ENCODE measurements around the gene ATP2C1. TPM values are rescaled to one million over a fixed set of nuclear protein-coding genes. Genes with fewer than 3 reads are reported as not detected.

Gene ATP2C1
- total and polyA plus RNA-seq, 9 of the 15 experiments (the other 6 are each of a cell fraction or from before 2014, with no cell fraction given) = 10.0 to 53.5 (median 27.9) TPM

GRCh38 chr3:130850044-130850797 lies 43.7 kb upstream of the ATP2C1 start (continued):
- no peak for TF ChIP-seq SRSF1 (IDR thresholded peaks at IDR 0.05; ENCODE audit: low read depth, low read length)
- TF ChIP-seq, protein P1, sequence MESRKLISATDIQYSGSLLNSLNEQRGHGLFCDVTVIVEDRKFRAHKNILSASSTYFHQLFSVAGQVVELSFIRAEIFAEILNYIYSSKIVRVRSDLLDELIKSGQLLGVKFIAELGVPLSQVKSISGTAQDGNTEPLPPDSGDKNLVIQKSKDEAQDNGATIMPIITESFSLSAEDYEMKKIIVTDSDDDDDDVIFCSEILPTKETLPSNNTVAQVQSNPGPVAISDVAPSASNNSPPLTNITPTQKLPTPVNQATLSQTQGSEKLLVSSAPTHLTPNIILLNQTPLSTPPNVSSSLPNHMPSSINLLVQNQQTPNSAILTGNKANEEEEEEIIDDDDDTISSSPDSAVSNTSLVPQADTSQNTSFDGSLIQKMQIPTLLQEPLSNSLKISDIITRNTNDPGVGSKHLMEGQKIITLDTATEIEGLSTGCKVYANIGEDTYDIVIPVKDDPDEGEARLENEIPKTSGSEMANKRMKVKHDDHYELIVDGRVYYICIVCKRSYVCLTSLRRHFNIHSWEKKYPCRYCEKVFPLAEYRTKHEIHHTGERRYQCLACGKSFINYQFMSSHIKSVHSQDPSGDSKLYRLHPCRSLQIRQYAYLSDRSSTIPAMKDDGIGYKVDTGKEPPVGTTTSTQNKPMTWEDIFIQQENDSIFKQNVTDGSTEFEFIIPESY (CRISPR knock-in tag; IDR thresholded peaks at IDR 0.05) = no peak
- TF ChIP-seq ZNF134 (CRISPR knock-in tag; conservative IDR thresholded peaks at IDR 0.05) = no peak
- no peak for TF ChIP-seq DDX20 (tag; IDR thresholded peaks at IDR 0.05; ENCODE audit: low read depth)
- TF ChIP-seq FOXA3 (CRISPR knock-in tag; conservative IDR thresholded peaks at IDR 0.05 in 1 of 2, IDR thresholded peaks at IDR 0.05 in 1 of 2) = peak in 1 of 2 experiments; percentile 25; a peak in 1 of 4 replicates
- TF ChIP-seq MECOM (CRISPR knock-in tag; IDR thresholded peaks at IDR 0.05) = no peak
- no peak for TF ChIP-seq PHB2 (IDR thresholded peaks at IDR 0.05; ENCODE audit: low read depth)
- no peak for TF ChIP-seq ADNP (tag; IDR thresholded peaks at IDR 0.05)
- no peak for TF ChIP-seq RHOXF2B (CRISPR knock-in tag; conservative IDR thresholded peaks at IDR 0.05)
- no peak for TF ChIP-seq SAP30 (IDR thresholded peaks at IDR 0.05; ENCODE audit: borderline replicate concordance, insufficient read depth, low read depth, low read length, poor library complexity, severe bottlenecking)
- TF ChIP-seq E4F1 (CRISPR knock-in tag; IDR thresholded peaks at IDR 0.05; ENCODE audit: borderline replicate concordance) = no peak
- TF ChIP-seq SMARCC2 (IDR thresholded peaks at IDR 0.05; ENCODE audit: low read depth) = peak; percentile 85
- peak; percentile 95 for TF ChIP-seq DPF2 (IDR thresholded peaks at IDR 0.05)
- TF ChIP-seq HNRNPH1 (optimal IDR thresholded peaks at IDR 0.05; ENCODE audit: low read depth, low read length) = no peak
- no peak for TF ChIP-seq ZBTB12 (CRISPR knock-in tag; IDR thresholded peaks at IDR 0.05)
- TF ChIP-seq, protein P2, sequence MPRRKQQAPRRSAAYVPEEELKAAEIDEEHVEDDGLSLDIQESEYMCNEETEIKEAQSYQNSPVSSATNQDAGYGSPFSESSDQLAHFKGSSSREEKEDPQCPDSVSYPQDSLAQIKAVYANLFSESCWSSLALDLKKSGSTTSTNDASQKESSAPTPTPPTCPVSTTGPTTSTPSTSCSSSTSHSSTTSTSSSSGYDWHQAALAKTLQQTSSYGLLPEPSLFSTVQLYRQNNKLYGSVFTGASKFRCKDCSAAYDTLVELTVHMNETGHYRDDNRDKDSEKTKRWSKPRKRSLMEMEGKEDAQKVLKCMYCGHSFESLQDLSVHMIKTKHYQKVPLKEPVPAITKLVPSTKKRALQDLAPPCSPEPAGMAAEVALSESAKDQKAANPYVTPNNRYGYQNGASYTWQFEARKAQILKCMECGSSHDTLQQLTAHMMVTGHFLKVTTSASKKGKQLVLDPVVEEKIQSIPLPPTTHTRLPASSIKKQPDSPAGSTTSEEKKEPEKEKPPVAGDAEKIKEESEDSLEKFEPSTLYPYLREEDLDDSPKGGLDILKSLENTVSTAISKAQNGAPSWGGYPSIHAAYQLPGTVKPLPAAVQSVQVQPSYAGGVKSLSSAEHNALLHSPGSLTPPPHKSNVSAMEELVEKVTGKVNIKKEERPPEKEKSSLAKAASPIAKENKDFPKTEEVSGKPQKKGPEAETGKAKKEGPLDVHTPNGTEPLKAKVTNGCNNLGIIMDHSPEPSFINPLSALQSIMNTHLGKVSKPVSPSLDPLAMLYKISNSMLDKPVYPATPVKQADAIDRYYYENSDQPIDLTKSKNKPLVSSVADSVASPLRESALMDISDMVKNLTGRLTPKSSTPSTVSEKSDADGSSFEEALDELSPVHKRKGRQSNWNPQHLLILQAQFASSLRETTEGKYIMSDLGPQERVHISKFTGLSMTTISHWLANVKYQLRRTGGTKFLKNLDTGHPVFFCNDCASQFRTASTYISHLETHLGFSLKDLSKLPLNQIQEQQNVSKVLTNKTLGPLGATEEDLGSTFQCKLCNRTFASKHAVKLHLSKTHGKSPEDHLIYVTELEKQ (CRISPR knock-in tag; IDR thresholded peaks at IDR 0.05) = no peak
